GM08714 (cell line): ENCODE measurements around the gene GPC3.

Experiments
- H3K4me3 ChIP-seq: fragments of 200-500 bp; sonication (Bioruptor generic); 2 replicates; pipeline ENCODE4 v1.5.1; 2014; ENCODE audit warnings: mild to moderate bottlenecking, low read length, inconsistent platforms
- ZNF274 ChIP-seq: IDR thresholded peaks from 2 replicates; pipeline ENCODE4 v1.6.1; 2012; ENCODE audit warnings: mild to moderate bottlenecking, low read depth, low read length

The GPC3 gene

DNA sequence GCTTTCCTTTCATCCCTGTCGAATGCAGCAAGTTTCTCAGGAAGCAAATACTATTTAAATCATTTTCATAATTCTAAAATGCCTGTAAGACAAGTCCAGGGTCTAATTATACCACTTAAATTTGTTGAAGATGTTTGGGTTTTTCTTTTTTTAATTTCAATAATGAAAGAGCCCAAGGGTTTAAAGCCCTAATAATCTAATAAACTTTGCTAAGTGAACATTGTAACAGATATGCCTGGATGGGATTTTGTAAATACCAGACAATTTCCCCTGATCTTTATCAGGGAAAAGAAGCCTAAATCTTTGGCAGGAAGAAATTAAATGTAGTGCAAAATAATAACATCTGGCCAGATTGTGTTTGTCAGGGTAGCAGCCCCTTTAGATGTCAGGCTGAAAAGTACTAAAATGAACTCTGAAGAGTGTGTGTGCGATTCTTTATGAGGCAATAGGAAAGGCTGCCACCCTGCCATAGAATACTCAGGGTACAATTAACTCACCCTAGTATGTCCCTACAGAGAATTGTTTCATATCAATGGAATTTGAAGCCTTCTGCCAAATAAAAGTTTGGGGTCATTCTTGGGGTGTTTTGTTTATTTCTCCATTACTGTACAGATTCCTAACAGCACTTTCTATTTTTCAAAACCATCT is 45.6 kb downstream of the GPC3 start:
- H3K4me3 ChIP-seq = no peak overlapping the region
- TF ChIP-seq ZNF274 = no peak

DNA sequence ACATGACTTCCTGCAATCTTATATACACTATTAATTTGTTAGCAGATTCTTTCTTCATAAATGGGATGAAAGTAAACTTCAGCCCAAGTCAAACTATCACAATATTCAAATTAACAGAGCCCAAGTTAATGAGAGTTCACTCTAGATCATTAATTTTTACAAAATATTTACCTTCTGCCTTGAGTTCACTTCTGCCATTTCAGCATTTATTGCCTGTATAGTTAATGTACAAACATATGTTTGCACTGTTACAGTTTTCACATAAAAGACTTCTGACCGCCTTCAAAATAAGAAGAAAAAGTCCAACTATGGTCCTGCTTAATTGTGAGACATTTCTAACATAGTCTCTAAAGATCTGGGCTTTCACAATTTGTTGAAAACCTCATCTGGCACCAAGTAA is 46.9 kb downstream of the GPC3 start:
- no peak for TF ChIP-seq ZNF274
- H3K4me3 ChIP-seq = no peak overlapping the region

DNA sequence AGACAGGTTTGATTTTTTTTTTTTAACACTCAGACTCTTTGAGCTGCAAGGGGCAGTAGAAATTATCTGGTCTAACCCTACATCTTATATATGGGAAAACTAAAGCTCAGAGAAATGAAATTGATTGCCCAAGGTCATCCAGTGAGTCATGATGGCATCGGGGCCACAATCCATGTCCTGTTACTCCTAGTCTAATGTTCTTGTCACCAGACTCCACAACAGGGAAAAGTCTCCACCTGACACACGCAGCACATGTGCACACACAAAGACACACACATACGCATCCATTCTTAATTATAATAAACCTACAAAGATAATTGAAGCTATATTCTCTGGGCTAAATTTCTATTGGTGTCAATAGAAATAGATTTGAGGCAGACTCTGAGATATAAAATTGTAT is 48.4 kb downstream of the GPC3 start:
- no peak overlapping the region for H3K4me3 ChIP-seq
- TF ChIP-seq ZNF274 = no peak

DNA sequence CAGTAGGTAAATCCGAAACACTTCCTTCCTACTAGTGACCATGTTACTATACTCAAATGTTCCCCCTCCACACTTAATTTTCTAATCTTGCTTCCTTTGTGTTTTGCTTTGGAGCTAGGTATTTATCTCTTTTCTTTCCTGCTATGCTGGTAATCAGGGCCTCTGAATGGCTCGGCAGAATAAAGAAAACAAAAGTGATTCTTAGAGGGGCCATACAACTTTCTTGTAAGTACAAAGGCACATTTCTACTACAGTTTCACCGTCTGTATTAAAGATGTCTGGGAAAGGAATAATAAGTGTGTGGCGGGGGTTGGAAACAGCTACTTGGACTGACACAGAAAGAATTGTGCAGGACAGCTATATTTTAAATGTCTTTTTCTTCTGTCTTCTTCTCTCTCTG is 50.3 kb downstream of the GPC3 start:
- TF ChIP-seq ZNF274 = no peak
- no peak overlapping the region for H3K4me3 ChIP-seq

DNA sequence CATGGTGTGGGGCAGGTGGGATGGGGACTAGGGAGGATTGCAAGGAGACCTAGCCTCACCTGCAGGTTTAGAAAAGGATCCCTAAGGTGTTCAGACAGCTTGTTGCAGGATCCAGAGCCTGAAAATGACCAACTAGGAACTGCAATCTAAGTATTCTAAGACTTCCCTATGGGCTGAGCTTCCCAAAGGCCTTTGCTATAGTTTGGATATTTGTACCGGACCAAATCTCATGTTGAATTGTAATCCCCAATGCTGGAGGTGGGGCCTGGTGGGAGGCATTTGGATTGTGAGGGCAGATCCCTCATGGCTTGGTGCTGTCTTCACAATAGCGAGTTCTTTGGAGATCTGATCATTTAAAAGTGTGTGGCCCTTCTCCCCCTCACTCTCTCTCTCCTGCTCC is 52.1 kb downstream of the GPC3 start:
- TF ChIP-seq ZNF274 = no peak
- no peak overlapping the region for H3K4me3 ChIP-seq

DNA sequence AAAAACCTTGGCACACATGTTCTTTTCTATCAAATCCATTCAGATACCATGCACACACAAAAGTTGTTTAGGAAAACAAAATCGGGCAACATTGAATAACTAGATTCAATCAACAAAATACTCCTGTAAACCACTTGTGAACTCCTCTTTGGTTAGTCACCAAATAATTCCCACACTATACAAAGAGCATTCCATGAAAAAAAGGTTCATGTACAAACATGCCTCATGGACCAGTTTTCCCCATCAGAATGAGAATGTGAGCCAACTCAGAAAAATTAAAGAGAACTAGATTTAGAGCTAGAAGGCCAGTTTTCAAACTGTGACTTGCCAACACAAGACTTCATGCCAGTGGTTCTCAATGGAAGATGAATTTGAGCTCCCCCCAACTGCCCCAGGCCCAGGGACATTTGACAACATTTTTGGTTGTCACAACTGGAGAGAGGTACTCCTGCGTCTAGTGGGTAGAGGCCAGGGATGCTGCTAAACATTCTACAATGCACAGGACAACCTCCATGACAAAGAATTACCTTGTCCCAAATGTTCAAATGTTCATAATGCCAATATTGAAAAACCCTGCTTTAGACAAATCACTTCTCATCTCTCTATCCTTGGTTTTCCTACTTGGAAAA is 55.4 kb downstream of the GPC3 start:
- no peak for TF ChIP-seq ZNF274
- H3K4me3 ChIP-seq = no peak overlapping the region

DNA sequence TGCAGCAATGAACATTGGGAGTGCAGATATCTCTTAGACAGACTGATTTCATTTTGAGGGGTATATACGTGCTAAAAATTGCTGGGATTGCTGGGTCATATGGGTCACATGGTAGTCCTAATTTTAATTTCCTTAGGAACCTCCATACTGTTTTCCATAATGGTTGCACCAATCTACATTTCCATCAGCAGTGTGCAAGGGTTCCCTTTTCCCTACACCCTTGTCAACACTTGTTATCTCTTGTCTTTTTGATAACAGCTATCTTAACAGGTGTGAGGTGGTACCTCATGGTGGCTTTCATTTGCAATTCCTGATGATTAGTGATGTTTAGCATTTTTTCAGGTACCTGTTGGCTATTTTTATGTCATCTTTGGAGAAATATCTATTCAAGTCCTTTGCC is 57.0 kb downstream of the GPC3 start:
- no peak for TF ChIP-seq ZNF274
- no peak overlapping the region for H3K4me3 ChIP-seq

DNA sequence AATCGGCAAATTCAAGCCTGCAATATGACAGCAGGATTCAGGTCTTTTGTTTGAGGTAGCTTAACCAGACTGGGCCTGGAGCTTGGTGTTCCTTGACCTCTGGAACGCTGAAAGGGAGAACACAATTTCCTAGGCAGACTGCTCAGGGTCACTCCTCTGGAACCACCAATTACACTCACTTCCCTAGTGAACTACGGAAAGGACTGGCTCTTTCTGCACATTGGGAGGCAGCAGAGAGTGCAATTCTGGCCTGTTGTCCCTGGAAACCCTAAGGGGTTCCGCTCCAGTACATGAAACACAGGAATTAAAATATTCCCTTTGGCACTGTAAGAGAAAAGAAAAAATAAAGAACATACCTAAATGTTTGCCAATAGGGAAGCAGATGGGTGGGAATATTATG is 58.6 kb downstream of the GPC3 start:
- TF ChIP-seq ZNF274 = no peak
- H3K4me3 ChIP-seq = no peak overlapping the region

DNA sequence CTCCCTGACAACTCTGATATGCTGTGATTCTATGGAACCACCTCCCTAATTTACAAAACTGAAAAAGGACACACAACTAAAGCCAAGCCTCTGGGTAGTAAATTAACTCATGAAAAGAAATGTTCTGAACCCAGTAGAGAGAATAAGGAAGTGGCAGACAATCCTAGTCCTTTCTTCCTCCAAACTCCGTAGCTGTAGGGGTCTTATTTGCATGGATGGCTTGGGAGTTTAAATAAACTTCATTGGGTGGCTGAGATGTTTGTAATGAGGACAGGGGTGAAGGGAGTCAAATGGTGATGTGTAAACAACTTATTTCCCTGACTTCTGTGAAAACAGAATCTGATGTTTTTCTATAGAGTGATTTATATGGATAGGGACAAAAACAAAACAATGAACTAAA is 59.3 kb downstream of the GPC3 start:
- no peak overlapping the region for H3K4me3 ChIP-seq
- no peak for TF ChIP-seq ZNF274

DNA sequence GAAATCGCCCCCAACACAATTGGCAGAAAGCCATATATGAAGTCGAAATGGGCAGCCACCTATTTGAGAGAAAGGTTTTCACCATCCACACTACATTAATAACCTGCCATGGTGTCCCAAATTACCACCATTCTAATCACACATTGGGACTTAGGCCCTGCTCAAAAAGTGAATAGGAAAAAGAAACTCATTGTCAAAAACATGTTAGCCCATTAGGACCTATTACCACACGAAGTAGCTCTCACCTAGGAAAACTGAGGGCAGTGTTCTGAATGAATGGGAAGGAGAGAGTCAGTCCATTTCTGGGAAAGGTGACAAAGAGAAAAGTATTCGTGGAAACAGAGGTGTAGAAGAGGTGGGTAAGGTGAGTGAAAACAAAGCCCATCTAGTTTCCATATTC is 60.8 kb downstream of the GPC3 start:
- no peak for TF ChIP-seq ZNF274
- no peak overlapping the region for H3K4me3 ChIP-seq

DNA sequence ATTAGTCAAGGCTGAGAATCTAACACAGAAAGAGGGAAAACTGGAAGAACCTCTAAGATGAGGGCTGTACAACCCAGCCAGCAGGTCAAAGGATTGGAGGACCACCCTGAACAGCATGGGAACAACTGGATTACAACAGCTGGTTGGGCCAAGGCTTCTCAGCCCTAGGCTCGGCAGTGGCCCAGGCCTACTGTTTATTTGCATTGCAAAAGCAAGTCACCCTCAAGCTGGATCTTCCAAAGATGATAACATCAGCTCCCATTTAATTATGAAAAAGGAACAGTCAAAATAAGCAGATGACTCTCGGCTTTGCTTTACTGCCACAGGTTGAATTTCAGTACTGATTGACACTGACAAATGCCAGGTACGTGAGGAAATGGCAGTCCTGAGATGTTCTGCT is 61.8 kb downstream of the GPC3 start:
- H3K4me3 ChIP-seq = no peak overlapping the region
- no peak for TF ChIP-seq ZNF274

DNA sequence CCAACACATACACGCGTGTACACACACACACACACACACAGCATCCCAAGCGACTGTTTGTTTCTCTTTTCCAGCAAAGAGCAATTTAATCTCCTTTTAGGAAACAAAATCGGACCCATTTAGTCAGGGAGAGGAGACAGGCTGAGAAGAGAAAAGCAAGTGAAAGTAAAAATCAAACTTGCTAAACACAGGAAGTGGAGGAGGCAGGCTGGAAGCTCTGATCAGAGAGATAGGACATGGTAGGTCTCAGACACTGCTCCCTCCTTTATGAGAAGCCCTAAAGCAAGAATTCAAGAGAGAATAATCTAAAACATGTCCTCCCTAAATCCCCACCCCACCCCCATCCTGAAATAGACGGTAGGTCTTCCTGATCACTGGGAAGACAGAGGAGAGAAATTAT is 62.3 kb downstream of the GPC3 start:
- no peak overlapping the region; the same call in 1 of the 2 replicates for H3K4me3 ChIP-seq

DNA sequence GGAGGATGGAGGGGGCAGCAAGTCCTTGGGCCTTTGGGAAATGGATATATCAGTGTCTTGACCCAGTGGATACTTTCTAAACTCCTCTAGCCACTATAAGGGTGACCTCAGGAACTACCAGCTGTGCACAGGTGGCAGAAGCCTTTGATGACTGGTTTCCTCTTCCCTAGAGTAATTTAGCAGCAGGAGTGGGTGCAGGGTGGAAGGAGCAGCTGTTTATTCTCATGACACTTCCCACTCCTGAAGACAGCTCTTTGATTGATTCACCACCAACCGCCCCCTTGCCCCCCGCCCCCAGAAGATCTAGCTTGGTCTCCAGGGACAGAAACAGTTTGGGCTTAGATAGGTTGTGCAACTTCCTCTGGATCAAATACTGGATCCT is 63.0 kb downstream of the GPC3 start:
- TF ChIP-seq ZNF274 = no peak
- no peak overlapping the region for H3K4me3 ChIP-seq

More for the DNA sequence above, 62.3 kb downstream of the GPC3 start:
- no peak for TF ChIP-seq ZNF274

DNA sequence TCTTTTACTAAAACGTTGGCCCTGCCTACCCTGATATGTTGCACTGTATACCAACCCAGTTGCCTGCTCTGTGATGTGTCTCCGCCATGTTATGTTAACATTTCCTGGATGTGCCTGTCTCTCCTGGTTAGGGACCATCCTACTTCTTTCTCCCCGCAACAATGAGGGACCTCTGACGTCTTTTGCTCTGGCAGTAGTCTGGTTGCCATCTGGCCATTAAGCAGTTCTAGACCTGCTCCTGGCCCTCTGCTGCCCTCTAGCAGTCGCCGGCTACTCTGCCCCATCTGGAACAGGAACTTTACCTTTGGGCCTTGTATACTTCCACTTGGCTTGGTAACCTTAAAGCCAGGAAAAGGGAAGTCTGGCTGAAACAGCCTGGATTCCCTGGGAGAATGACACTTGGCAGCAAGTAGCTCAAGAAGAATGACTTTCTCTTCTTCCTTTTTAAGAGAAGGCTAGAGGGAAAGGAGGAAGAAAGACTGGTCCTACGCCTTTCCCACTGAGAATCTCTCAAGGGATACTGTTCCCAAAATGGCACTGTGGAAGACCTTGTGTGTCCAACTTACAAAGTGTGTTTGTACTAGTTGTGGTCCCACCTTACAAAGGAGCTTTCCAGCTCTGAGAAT is 63.5 kb downstream of the GPC3 start:
- no peak overlapping the region for H3K4me3 ChIP-seq
- TF ChIP-seq ZNF274 = no peak

DNA sequence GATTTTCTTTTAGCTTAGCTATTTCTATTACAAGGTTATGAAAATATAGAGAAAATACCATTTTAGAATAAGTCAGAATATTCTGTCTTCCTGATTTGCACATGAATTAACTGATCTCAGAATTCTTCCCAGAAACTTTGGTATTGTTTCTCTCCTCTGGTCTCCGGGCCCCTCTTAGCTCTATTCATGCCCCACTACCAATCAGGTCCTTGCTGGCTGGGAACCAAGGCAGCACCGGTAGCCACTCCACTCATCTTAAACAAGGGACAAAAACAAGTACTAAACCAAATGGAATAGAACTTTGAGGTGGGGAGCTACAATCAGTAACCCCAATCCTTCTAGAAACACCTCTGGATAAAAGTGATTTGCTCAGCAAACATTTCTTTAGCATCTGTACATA is 64.3 kb downstream of the GPC3 start:
- no peak overlapping the region for H3K4me3 ChIP-seq
- TF ChIP-seq ZNF274 = no peak
